ENCODE results near the gene HMOX1. TPM values are rescaled to one million over a fixed set of nuclear protein-coding genes. Genes with fewer than 3 reads are reported as not detected.

HMOX1 gene
- polyA plus RNA-seq, 1 donor (not counting 4 experiments of a cell fraction or from before 2014, with no cell fraction given) = 1.5 TPM

- H3K27ac ChIP-seq (ENCODE audit: control insufficient read depth, insufficient read depth, low read length) = no peak overlapping the region
- H3K9ac ChIP-seq (ENCODE audit: control insufficient read depth, extremely low read depth, insufficient read depth, low read length) = no peak overlapping the region
- H3K9me3 ChIP-seq (ENCODE audit: control insufficient read depth, low read depth, low read length) = no peaks in the 10 kb centered on the region
- no peaks in the 10 kb centered on the region for H4K20me1 ChIP-seq (ENCODE audit: control insufficient read depth, extremely low read depth, insufficient read depth, low read length)
- no peak overlapping the region for H2AFZ ChIP-seq (ENCODE audit: control insufficient read depth, low read length)
- peaks cover 6% of the 10 kb centered on the region for H3K9me1 ChIP-seq (ENCODE audit: control insufficient read depth, extremely low read depth, insufficient read depth, low read length)
- DNase-seq (ENCODE audit: low read depth, low spot score) (no peak), FAIRE-seq (no peak)
- dilution Hi-C loops (cut with MboI; ENCODE audit: extremely low pct_ligation_motif_present, low sequenced_read_pairs) = no loop called here
- H3K4me2 ChIP-seq (ENCODE audit: control insufficient read depth, extremely low read depth, insufficient read depth, low read depth, low read length) = no peak overlapping the region
- TF ChIP-seq, protein P1, sequence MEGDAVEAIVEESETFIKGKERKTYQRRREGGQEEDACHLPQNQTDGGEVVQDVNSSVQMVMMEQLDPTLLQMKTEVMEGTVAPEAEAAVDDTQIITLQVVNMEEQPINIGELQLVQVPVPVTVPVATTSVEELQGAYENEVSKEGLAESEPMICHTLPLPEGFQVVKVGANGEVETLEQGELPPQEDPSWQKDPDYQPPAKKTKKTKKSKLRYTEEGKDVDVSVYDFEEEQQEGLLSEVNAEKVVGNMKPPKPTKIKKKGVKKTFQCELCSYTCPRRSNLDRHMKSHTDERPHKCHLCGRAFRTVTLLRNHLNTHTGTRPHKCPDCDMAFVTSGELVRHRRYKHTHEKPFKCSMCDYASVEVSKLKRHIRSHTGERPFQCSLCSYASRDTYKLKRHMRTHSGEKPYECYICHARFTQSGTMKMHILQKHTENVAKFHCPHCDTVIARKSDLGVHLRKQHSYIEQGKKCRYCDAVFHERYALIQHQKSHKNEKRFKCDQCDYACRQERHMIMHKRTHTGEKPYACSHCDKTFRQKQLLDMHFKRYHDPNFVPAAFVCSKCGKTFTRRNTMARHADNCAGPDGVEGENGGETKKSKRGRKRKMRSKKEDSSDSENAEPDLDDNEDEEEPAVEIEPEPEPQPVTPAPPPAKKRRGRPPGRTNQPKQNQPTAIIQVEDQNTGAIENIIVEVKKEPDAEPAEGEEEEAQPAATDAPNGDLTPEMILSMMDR (optimal IDR thresholded peaks at IDR 0.05 in 1 of 3, IDR thresholded peaks at IDR 0.05 in 1 of 3, conservative IDR thresholded peaks at IDR 0.05 in 1 of 3; ENCODE audit: extremely low read depth in 1 of 3, insufficient read depth in 2 of 3, low read length in 3 of 3) = no peak
- TF ChIP-seq EZH2 (IDR thresholded peaks at IDR 0.05; ENCODE audit: low read length) = no peak
- peaks cover 3% of the 10 kb centered on the region for H3K4me1 ChIP-seq (ENCODE audit: control insufficient read depth, extremely low read depth, insufficient read depth, low read length)
- peaks cover 5 to 57% of the 10 kb centered on the region in 2 experiments for H3K36me3 ChIP-seq (ENCODE audit: control insufficient read depth in 2 of 2, extremely low read depth in 1 of 2, insufficient read depth in 2 of 2, low read length in 2 of 2)
- no peak overlapping the region for H3K4me3 ChIP-seq (ENCODE audit: control insufficient read depth in 2 of 3, extremely low read depth in 1 of 3, insufficient read depth in 2 of 3, low read depth in 1 of 3, low read length in 3 of 3)
- no peaks in the 10 kb centered on the region for H3K27me3 ChIP-seq (ENCODE audit: control insufficient read depth, extremely low read depth, insufficient read depth, low read length)
- H3K79me2 ChIP-seq (ENCODE audit: control insufficient read depth, insufficient read depth, low read length) = no peaks in the 10 kb centered on the region
Observed at GRCh38 chr22:35417606-35418005, 36.7 kb downstream of the HMOX1 start.

DNA sequence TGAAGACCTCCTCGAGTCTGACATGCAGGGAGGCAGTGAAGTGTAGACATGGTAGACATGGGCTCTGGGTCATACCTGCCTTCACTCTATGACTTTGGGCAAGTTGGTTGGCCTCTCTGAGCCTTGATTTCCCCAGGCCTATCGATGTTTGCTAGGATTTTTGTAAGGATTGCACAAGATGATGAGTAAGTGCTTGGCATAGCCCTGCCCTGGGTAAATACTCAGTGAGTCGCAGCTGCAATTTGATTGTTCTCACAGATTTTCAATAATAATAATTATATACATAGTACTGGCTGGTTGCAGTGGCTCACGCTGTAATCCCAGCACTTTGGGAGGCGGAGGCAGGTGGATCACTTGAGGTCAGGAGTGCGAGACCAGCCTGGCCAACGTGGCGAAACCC lies 37.2 kb downstream of the HMOX1 start:
- Histone ChIP-seq H3K27ac (ENCODE audit: control insufficient read depth, insufficient read depth, low read length) (no peak overlapping the region), H3K36me3 (ENCODE audit: control insufficient read depth in 2 of 2, extremely low read depth in 1 of 2, insufficient read depth in 2 of 2, low read length in 2 of 2) (peaks cover 5 to 57% of the 10 kb centered on the region in 2 experiments), H2AFZ (ENCODE audit: control insufficient read depth, low read length) (no peak overlapping the region), H4K20me1 (ENCODE audit: control insufficient read depth, extremely low read depth, insufficient read depth, low read length) (no peaks in the 10 kb centered on the region), H3K4me3 (ENCODE audit: control insufficient read depth in 2 of 3, extremely low read depth in 1 of 3, insufficient read depth in 2 of 3, low read depth in 1 of 3, low read length in 3 of 3) (no peak overlapping the region), H3K27me3 (ENCODE audit: control insufficient read depth, extremely low read depth, insufficient read depth, low read length) (no peaks in the 10 kb centered on the region), H3K9ac (ENCODE audit: control insufficient read depth, extremely low read depth, insufficient read depth, low read length) (no peak overlapping the region), H3K9me1 (ENCODE audit: control insufficient read depth, extremely low read depth, insufficient read depth, low read length) (peaks cover 6% of the 10 kb centered on the region), H3K79me2 (ENCODE audit: control insufficient read depth, insufficient read depth, low read length) (no peaks in the 10 kb centered on the region), H3K9me3 (ENCODE audit: control insufficient read depth, low read depth, low read length) (no peaks in the 10 kb centered on the region), H3K4me2 (ENCODE audit: control insufficient read depth, extremely low read depth, insufficient read depth, low read depth, low read length) (no peak overlapping the region), H3K4me1 (ENCODE audit: control insufficient read depth, extremely low read depth, insufficient read depth, low read length) (peaks cover 3% of the 10 kb centered on the region)
- FAIRE-seq (no peak), DNase-seq (ENCODE audit: low read depth, low spot score) (no peak)
- dilution Hi-C loops (cut with MboI; ENCODE audit: extremely low pct_ligation_motif_present, low sequenced_read_pairs) = no loop called here
- TF ChIP-seq, protein P1 (optimal IDR thresholded peaks at IDR 0.05 in 1 of 3, IDR thresholded peaks at IDR 0.05 in 1 of 3, conservative IDR thresholded peaks at IDR 0.05 in 1 of 3; ENCODE audit: extremely low read depth in 1 of 3, insufficient read depth in 2 of 3, low read length in 3 of 3) = no peak
- TF ChIP-seq EZH2 (IDR thresholded peaks at IDR 0.05; ENCODE audit: low read length) = no peak
